GM21390 (cell line): ENCODE results near the gene ARHGAP24.
"Not testable (repeated sequence)": the region's sequence is repeated elsewhere in the genome, so short reads cannot be mapped to it uniquely, and the experiment has no call there.

Experiments used
- ATAC-seq: cut with Tn5 transposase; IDR thresholded peaks from one replicate; pipeline ENCODE4 v1.9.1; 2021; ENCODE audit not compliant: unreplicated experiment

Gene ARHGAP24

DNA sequence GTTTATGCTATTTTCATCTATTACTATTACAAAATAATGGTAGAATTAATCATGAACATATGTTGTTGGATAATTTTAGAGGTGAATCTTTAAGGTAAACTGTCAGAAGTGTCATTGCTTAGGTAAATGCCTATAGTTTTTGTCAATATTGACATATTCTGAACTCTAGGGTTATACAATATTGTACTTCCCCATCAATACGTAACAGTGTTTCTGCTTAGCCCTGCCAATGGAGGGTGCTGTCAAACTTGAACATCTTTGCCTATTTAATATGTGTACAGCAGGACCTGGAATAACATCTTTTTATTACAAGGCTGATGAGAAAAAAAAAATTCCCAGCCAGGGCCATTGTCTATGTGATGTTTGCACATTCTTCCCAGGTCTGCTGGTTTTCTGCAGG is 40.8 kb downstream of the ARHGAP24 start:
- no peak for ATAC-seq

DNA sequence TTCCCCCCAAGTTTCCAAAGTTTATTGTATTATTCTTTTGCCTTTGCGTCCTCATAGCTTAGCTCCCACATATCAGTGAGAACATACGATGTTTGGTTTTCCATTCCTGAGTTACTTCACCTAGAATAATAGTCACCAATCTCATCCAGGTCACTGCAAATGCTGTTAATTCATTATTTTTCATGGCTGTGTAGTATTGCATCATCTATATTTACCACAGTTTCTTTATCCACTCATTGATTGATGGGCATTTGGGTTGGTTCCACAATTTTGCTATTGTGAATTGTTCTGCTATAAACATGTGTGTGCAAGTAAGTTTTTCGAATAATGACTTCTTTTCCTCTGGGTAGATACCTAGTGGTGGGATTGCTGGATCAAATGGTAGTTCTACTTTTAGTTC is 43.6 kb downstream of the ARHGAP24 start:
- not testable (repeated sequence) for ATAC-seq

GRCh38 chr4:85520765-85521749 is 46.1 kb downstream of the ARHGAP24 start:
- ATAC-seq: no peak

GRCh38 chr4:85522277-85522676 is 47.3 kb downstream of the ARHGAP24 start:
- ATAC-seq: peak; percentile 65

- no peak for ATAC-seq
These were observed 47.9 kb downstream of the ARHGAP24 start for GRCh38 chr4:85522836-85523235.

GRCh38 chr4:85527815-85528214 is 52.9 kb downstream of the ARHGAP24 start:
- no peak for ATAC-seq

GRCh38 chr4:85531560-85532341 is 56.8 kb downstream of the ARHGAP24 start:
- ATAC-seq: no peak

DNA sequence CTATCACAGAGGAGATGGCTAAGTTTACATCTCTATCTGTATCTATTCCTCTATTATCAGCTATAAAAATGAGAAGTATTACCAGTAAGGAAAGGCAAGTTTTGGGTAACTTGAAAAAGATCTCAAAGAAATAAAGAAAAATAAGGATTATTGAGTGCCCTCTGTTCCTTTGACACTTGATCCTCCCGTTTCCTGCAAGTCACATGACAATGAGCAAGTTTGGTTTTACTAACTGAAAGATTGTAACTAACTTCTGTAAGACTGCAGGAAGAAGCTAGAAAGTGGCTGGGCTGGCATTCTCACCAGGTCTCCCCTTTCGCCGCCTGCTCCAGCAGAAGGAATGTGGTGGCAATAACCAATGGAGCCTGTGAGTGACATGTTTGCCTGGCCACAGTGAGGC is 59.2 kb downstream of the ARHGAP24 start:
- ATAC-seq: no peak

GRCh38 chr4:85543832-85544231 is 68.9 kb downstream of the ARHGAP24 start:
- no peak for ATAC-seq

DNA sequence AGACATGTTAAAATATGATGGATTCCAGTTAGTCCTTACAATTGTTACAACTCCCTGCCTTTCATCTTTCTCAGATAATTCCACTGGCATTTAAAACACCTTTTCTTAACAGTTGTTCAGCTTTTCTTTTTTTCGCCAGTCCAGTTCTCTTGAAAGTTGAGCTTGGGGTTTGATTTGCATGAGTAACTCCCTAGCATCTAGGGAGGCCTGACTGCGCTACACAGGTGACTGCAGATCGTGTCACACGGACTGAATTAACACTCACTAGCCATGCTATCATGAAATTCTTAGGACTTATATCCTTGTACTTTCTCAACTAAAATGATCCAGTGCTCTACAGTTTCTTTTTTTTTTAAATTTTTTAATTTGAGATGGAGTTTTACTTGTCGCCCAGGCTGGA is 69.8 kb downstream of the ARHGAP24 start:
- no peak for ATAC-seq

- no peak for ATAC-seq
These were observed 73.2 kb downstream of the ARHGAP24 start for GRCh38 chr4:85548116-85548515.

- ATAC-seq: no peak
These were observed 73.9 kb downstream of the ARHGAP24 start for GRCh38 chr4:85548841-85549240.

DNA sequence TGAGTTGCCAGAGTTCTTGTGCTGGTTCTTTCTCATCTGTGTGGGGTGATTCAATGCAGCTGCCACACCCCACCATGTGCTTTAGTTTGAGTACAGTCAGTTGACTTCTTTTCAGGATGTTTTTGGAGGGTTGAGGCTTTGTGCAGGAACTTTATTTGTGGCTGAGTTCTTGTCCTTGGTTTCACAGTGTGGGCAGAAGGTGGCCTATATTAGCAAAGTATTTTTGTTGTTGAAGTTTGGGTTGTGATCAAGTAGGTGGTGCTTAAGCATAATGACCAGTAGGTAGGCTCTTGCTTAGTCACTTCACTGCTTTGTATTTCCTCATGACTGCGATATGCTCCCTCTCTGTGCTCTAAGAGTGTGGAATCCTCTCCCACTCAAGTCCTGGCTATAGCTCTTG is 80.3 kb downstream of the ARHGAP24 start:
- no peak for ATAC-seq

GRCh38 chr4:85556283-85556682 is 81.3 kb downstream of the ARHGAP24 start:
- ATAC-seq: no peak

DNA sequence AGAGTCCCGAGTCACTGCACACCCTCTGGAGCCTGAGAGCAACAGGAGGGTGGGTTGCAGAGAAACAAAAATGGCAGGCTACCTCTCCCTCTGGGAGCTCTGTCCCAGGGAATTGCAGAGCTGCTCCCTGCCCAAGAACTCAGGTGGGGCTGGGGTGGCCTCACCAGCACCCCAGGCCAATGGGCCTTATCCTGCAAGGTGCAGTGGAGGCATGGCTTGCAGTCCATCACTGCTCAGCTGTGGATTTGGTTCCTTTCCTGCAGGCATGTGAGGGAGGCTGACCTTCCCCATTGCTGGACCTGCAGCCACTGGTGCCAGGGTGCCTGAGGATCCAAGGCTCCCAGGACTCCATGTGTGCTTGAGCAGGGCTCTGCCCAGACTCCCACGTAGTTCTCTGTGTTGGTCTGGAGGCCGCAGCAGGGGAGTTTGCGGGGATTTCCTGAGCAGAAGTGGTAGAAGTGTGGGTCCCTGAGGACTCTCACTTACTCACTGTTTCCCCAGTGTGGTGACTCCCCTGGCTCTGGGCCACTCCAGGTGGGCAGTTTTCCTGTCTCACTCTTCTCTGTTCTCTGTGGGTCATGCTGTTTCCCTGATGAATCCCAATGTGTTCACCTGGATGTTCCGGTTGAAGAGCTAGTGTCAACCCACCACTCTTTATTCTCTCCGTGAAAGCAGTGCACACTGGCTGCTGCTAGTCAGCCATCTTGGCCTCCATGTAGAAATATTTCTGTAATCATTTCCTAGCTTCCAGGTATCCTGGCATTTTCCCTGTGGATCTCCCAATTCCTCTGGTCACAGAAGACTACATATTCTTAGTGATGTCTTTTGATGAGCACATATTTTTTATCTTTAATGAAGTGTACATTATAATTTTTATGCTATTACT is 82.3 kb downstream of the ARHGAP24 start:
- ATAC-seq: peak; percentile 86

GRCh38 chr4:85565761-85566480 is 91.0 kb downstream of the ARHGAP24 start:
- ATAC-seq: no peak

DNA sequence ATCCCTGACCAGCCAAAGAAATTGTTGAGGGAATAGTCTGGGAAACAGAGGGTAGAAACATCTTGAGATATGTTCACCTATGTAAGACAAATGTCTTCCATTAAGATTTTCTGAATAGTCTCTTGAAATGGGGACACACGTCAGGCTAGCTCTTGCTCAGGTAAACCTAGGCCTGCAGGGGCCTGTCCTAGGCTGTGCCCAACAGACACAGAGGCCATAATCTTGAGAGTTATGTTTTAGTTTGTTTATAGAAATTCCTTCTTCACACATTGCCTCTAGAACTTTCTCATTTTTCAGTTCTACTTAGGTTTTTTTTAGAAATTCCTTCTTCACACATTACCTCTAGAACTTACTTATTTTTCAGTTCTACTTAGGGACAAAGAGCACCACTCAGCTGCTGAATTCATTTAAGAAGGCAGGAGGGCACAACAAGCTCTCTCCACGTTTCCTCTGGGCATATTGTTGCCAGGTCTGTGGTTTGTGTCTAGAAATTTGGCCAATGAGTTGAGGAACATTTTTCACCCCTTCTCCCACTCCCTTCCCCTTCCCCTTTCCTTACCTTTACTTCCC is 94.9 kb downstream of the ARHGAP24 start:
- ATAC-seq: peak; percentile 66

DNA sequence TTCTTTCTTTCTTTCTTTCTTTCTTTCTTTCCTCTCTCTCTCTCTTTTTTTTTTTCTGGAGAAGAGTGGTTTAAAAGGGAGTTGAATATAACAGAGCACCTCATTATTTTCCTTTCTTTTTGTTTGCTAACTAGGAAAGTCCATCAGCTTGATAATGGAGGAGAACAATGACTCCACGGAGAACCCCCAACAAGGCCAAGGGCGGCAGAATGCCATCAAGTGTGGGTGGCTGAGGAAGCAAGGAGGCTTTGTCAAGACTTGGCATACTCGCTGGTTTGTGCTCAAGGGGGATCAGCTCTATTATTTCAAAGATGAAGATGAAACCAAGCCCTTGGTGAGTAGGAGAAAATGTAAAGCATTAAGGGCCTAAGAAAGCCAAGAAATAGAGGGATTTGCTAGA is 95.4 kb downstream of the ARHGAP24 start:
- ATAC-seq: no peak

GRCh38 chr4:85571008-85571407 is 96.1 kb downstream of the ARHGAP24 start:
- no peak for ATAC-seq

DNA sequence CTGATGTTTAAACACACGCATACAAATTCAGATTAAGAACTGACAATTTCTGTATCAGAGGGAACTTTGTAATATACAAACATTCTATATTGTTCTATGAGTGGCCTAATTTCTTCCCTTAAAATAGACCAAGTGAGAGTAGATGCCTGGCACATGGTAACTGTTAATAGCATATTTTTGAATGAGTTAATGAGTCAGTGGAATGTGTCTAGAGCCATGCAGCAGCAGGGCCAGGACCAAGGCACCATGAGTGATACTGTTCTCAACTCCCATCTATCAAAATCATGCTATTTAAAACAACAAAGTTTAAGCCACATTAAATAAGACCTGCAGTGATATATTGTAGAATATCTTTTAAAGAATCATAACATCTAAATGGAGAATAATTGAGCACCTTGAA is 98.3 kb downstream of the ARHGAP24 start:
- ATAC-seq: no peak
